Measurements from ENCODE around the gene CLASP1. TPM values are rescaled to one million over a fixed set of nuclear protein-coding genes. Genes with fewer than 3 reads are reported as not detected.
"Not testable (repeated sequence)": the region's sequence is repeated elsewhere in the genome, so short reads cannot be mapped to it uniquely, and the experiment has no call there.

Gene CLASP1
- total RNA-seq, 1 experiment from 2014 or later = 36.6 TPM

DNA sequence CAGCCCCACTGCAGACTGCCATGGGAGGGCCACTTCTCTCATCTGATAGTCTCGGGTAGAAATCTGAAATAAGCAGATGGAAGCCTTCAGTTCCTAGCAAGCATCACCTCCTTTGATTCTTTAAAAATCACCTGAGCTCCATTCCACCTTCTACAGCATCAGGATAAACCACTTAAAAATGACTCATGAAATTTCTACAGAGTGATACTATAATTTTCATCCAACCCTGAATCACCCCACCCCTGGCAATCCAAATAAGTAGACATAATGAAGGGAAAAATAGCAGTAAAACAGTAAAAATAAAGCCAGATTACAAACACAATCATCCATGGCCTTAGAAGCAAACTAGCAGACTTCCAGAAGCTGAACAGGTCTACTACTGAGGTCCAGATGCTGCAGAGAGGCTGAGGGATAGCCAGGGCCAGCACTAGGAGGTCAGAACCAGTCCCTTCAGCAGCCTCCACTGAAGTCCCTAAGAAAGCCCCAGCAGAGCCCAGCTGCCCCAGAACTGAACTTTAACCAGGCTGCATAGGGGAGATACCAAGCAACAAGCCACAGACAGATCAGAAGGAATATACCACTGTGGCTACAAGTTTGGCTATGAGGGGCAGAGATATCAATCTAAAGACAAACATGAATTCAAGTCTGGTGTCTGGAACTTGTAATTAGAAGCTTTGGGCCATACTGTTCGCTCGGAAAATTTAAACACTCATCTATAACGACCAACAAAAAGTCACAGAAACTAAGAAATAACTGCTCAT, 173.3 kb downstream of the CLASP1 start:
- no peak for DNase-seq (ENCODE audit: low spot score)

DNA sequence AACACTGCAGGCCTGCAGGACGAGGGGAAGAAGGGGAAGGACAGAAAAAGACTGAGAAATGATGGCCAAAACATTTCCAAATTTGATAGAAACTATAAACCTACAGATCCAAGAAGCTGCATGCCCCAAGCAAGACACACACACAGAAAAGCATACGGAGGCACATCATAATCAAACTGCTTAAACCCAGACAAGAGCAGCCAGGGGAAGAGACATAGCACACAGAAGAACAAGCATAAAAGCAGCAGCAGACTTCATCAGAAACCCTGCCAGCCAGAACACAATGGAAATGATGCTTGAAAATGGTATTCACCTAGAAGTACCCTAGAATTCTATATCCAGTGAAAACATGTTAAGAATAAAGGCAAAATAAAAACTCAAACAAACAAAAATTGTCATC, 175.8 kb downstream of the CLASP1 start:
- DNase-seq (ENCODE audit: low spot score) = no peak

- no peak for DNase-seq (ENCODE audit: low spot score)
Observed at GRCh38 chr2:121472470-121472993, 176.7 kb downstream of the CLASP1 start.

- peak; percentile 35 for DNase-seq (ENCODE audit: low spot score)
Observed at GRCh38 chr2:121471532-121472469, 177.5 kb downstream of the CLASP1 start.

- DNase-seq (ENCODE audit: low spot score) = no peak
Observed at GRCh38 chr2:121470917-121471316, 178.3 kb downstream of the CLASP1 start.

DNA sequence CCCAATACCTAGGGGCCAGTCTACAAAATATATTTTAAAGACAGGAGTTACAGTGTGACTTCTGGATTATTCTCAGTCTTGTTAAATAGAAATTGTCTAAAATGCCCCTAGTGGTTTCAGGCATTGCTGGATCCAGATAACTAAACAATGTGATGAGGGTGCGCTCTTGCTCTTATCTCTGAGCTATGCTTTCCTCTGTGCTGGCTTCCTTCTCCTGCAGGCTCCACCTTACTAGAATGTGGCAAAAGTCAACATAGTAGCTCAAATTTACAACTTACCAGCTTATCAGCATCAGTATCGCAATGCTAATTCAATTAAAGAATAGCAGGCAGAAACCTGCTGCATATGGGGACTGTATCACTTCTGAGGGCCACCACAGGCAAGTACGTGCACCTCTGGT, 179.9 kb downstream of the CLASP1 start:
- DNase-seq (ENCODE audit: low spot score) = no peak

GRCh38 chr2:121468936-121469335, 180.3 kb downstream of the CLASP1 start:
- DNase-seq (ENCODE audit: low spot score) = no peak

- no peak for DNase-seq (ENCODE audit: low spot score)
Observed at GRCh38 chr2:121459291-121459690, 190.0 kb downstream of the CLASP1 start.

GRCh38 chr2:121456325-121456724, 192.9 kb downstream of the CLASP1 start:
- no peak for DNase-seq (ENCODE audit: low spot score)

DNA sequence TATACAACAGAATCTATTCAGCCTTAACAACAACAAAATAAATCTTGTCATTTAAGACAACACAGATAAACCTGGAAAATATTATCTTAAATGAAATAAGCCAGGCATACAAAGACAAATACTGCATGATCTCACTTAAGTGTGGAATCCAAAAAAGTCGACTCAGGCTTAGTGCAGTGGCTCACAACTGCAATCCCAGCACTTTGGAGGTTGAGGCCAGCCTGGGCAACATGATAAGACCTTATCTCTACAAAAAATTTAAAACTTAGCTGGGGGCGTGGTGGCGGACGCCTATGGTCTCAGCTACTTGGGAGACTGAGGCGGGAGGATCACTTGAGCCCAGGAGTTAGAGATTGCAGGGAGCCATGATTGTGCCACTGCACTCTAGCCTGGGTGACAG, 193.8 kb downstream of the CLASP1 start:
- no peak for DNase-seq (ENCODE audit: low spot score)

DNA sequence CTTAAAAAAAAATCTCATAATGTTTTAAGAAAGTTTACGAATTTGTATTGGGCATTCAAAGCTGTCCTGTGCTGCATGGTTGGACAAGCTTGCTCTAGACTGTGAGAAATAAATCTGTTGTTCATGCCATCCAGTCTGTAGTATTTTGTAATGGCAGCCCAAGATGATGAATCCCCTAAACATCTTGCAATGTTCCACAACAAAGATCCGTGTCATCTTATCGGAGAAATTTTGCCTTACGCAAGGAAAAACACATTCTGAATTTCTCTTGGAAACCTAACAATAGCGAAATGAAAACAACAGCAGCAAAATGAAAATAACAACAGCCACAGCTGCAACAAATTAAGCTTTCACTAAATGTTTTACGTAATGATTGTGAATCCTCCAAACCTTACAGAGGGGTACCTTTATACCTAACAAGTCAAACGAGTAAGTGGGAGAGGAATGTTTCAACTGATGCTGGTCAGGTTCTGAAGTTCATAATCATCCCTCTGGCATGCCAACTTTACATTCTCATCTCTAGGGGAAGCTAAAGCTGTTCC, 194.6 kb downstream of the CLASP1 start:
- no peak for DNase-seq (ENCODE audit: low spot score)

GRCh38 chr2:121451398-121451797, 197.9 kb downstream of the CLASP1 start:
- DNase-seq (ENCODE audit: low spot score) = no peak

DNA sequence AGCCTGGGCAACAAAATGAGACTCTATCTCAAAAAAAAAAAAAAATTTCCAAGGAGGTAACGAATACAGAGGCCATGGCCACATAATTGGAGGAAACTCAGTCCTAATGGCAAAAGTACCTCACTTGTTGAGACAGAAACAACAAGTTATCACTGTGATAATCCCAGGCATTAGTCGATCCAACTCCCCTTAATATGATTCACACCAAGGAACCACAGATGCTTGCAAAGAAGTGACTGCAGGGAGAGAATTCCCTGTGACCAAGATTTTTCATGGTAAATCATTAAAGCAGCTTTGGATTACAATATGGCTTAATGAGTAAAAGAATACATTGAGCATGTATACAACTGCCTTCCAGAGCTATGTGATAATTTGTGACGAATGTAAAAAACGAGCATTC, 199.0 kb downstream of the CLASP1 start:
- DNase-seq (ENCODE audit: low spot score) = no peak

- DNase-seq (ENCODE audit: low spot score) = no peak
Observed at GRCh38 chr2:121446647-121447241, 202.5 kb downstream of the CLASP1 start.

- no peak for DNase-seq (ENCODE audit: low spot score)
Observed at GRCh38 chr2:121442889-121443288, 206.4 kb downstream of the CLASP1 start.

GRCh38 chr2:121438290-121438689, 211.0 kb downstream of the CLASP1 start:
- not testable (repeated sequence) for DNase-seq (ENCODE audit: low spot score)

DNA sequence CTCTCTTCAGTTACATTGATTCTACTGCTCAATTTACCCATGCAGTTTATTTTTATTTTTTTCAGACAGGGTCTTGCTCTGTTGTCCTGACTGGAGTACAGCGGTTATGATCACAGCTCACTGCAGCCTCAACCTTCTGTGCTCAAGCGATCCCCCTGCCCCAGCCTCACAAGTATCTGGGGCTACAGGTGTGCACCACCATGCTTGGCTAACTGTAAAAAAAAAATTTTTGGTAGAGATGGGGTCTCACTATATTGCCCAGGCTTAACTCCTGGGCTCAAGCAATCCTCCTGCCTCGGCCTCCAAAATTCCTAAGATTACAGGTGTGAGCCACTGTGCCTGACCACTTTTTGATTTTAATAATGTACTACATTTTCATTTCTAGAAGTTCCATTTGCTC, 212.3 kb downstream of the CLASP1 start:
- no peak for DNase-seq (ENCODE audit: low spot score)

DNA sequence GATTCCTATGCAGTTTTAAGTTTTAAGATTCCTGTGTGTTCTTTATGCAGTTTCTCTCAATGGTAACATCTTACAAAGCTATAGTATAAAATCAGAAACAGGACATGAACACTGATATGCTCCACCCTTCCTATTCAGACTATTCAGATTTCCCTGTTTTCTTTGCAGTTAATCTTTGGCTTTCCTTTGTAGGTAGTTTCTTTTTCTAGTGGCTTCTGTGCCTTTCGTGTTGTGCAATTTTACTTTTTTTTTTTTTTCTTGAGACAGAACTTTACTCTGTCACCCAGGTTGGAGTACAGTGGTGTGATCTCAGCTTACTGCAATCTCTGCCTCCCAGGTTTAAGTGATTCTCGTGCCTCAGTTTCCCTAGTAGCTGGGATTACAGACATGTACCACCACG, 213.5 kb downstream of the CLASP1 start:
- DNase-seq (ENCODE audit: low spot score) = no peak

GRCh38 chr2:121431214-121431613, 218.0 kb downstream of the CLASP1 start:
- no peak for DNase-seq (ENCODE audit: low spot score)

DNA sequence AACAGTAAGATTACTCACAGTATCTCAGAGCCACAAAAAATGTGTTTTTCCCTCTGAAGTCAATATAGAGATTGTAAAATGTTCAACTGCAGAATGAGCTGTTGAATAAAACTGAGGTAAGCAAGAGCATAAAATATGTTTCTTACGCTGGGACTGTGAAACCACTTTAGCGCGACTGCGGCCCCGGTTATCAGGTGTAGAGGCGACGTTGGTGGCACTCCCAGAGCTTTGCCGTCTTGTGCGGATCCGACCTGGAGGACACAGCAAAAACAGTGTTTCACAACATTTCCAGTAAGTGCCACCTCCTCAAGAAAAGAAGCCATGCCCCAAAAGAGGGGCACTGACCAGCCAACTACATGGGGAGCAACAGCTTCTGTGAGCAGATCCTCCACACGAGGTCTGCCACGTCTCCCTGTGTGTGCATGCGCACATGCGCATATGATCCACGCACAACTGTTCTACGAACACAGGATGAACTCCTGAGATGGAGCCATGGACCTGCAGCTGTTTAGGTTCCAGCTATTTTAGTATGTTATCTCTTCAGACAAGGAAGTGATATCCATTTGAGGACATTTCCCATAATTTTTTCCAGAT, 219.2 kb downstream of the CLASP1 start:
- DNase-seq (ENCODE audit: low spot score) = no peak

GRCh38 chr2:121429119-121429903, 220.0 kb downstream of the CLASP1 start:
- DNase-seq (ENCODE audit: low spot score) = no peak

Data from A172 (cell line).